Measurements from ENCODE around the gene OR1N2. TPM values are rescaled to one million over a fixed set of nuclear protein-coding genes. Genes with fewer than 3 reads are reported as not detected.

Gene OR1N2
- total and polyA plus RNA-seq, 2 of the 8 experiments (the other 6 are each of a cell fraction or from before 2014, with no cell fraction given): not detected

DNA sequence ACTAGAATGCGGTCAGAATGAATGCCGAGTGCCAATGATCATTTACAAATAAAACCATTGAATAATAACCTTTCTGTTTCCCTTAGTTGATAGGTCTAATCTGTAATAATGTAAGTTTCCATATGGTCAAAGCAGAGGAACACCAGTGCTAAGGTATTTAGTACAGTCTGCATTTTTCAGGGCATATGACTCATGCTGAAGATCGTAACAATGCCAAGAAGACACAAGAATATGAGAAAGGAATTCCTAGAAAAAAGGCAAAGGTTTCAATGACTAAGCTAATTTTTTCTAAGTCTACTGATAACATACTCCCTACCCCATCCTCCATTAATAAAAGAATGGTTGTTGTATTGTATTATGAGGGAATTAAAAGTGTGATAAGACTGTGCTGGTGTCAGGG is 27.4 kb downstream of the OR1N2 start:
- Histone ChIP-seq H2BK12ac (ENCODE audit: low read depth, low read length) (no peak overlapping the region), H3K27ac (ENCODE audit: low read depth, low read length) (no peak overlapping the region), H3K18ac (ENCODE audit: extremely low read depth, low read length) (no peak overlapping the region), H3K4me3 (ENCODE audit: extremely low read depth in 1 of 4, insufficient read depth in 2 of 4, low read depth in 3 of 4, low read length in 4 of 4) (no peak overlapping the region), H2AFZ (ENCODE audit: low read length) (no peak overlapping the region), H3K9me3 (ENCODE audit: insufficient read depth in 2 of 2, low read depth in 1 of 2, low read length in 1 of 2) (peaks cover 28 to 41% of the 10 kb centered on the region in 2 experiments), H3K9ac (replicated peaks in 1 of 4; ENCODE audit: extremely low read depth in 1 of 4, low read depth in 3 of 4, low read length in 3 of 4) (no peak overlapping the region), H2BK15ac (ENCODE audit: low read length) (no peak overlapping the region), H2AK5ac (ENCODE audit: low read depth, low read length) (no peak overlapping the region), H4K5ac (ENCODE audit: insufficient read length, low read depth, low read length) (no peak overlapping the region), H4K20me1 (replicated peaks in 1 of 2; ENCODE audit: control insufficient read depth in 1 of 2, insufficient read depth in 2 of 2, low read length in 2 of 2) (no peaks in the 10 kb centered on the region), H2BK120ac (replicated peaks; ENCODE audit: low read depth, low read length) (no peak overlapping the region), H3K14ac (ENCODE audit: insufficient read length) (no peak overlapping the region), H3K4me2 (ENCODE audit: insufficient read depth in 1 of 2, low read depth in 2 of 2, low read length in 2 of 2) (no peak overlapping the region), H3K23ac (ENCODE audit: insufficient read length) (no peak overlapping the region), H4K91ac (replicated peaks; ENCODE audit: insufficient read length, low read length) (no peak overlapping the region), H3K4ac (replicated peaks; ENCODE audit: insufficient read length, low read depth, low read length) (no peak overlapping the region), H3K36me3 (ENCODE audit: control insufficient read depth in 2 of 4, insufficient read depth in 4 of 4, low read length in 3 of 4) (no peaks in the 10 kb centered on the region), H2BK20ac (ENCODE audit: low read length) (no peak overlapping the region), H4K8ac (ENCODE audit: extremely low read depth, insufficient read depth, low read length) (no peak overlapping the region), H3K79me2 (ENCODE audit: control insufficient read depth in 1 of 2, insufficient read depth in 2 of 2, low read length in 2 of 2) (no peaks in the 10 kb centered on the region), H3K56ac (replicated peaks; ENCODE audit: insufficient read length, low read depth, low read length) (no peak overlapping the region), H2BK5ac (ENCODE audit: low read depth, low read length) (no peak overlapping the region), H3K23me2 (ENCODE audit: low read depth, low read length) (no peaks in the 10 kb centered on the region), H3K4me1 (replicated peaks in 1 of 4; ENCODE audit: control insufficient read depth in 3 of 4, insufficient read depth in 4 of 4, low read length in 3 of 4) (no peaks in the 10 kb centered on the region), H3K79me1 (ENCODE audit: low read depth, low read length) (no peaks in the 10 kb centered on the region), H3K27me3 (replicated peaks in 1 of 4; ENCODE audit: control insufficient read depth in 3 of 4, extremely low read depth in 1 of 4, insufficient read depth in 3 of 4, low read length in 3 of 4) (no peaks in the 10 kb centered on the region)
- DNase-seq (ENCODE audit: low read depth in 1 of 2, low spot score in 2 of 2): no peak
- FAIRE-seq: no peak
- ChIA-PET POLR2A (ENCODE audit: partially characterized antibody) (no interaction called here), CTCF (ENCODE audit: partially characterized antibody) (no interaction called here)
- WGBS, 2 experiments (ENCODE audit: extremely low coverage in 1 of 2, insufficient coverage in 1 of 2, insufficient read length in 1 of 2, insufficient replicate concordance in 2 of 2, low coverage in 1 of 2, low lambda C conversion rate in 2 of 2, missing lambda C conversion rate in 1 of 2): 81% methylated on average over 3 of the region's 3 CpGs; no CpG with 5 or more reads in 1 of the 2 experiments
- no peak for TF ChIP-seq RNF2 (IDR thresholded peaks at IDR 0.05; ENCODE audit: borderline replicate concordance, low read depth, low read length, missing control alignments, poor library complexity, severe bottlenecking)
- no peak for TF ChIP-seq SP1 (IDR thresholded peaks at IDR 0.05; ENCODE audit: low read depth, low read length)
- TF ChIP-seq, protein P1, sequence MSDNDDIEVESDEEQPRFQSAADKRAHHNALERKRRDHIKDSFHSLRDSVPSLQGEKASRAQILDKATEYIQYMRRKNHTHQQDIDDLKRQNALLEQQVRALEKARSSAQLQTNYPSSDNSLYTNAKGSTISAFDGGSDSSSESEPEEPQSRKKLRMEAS (IDR thresholded peaks at IDR 0.05): no peak
- no peak for TF ChIP-seq KDM1A (IDR thresholded peaks at IDR 0.05; ENCODE audit: borderline replicate concordance, low read length)
- TF ChIP-seq SIRT6 (IDR thresholded peaks at IDR 0.05; ENCODE audit: low read length): no peak

Data from H1 (cell line).